Activated CD4-positive, alpha-beta T cell treated with anti-CD3 and anti-CD28 coated beads for 24 hours (primary cell): ENCODE results near the gene CENPN.

ENCODE experiments used
- DNase-seq, 2 donors: peaks; one replicate each; pipeline ENCODE4 v3.0.0-alpha.2; 2020; ENCODE audit warnings: low read depth in 2 of 2

Gene CENPN, protein sequence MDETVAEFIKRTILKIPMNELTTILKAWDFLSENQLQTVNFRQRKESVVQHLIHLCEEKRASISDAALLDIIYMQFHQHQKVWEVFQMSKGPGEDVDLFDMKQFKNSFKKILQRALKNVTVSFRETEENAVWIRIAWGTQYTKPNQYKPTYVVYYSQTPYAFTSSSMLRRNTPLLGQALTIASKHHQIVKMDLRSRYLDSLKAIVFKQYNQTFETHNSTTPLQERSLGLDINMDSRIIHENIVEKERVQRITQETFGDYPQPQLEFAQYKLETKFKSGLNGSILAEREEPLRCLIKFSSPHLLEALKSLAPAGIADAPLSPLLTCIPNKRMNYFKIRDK

DNA sequence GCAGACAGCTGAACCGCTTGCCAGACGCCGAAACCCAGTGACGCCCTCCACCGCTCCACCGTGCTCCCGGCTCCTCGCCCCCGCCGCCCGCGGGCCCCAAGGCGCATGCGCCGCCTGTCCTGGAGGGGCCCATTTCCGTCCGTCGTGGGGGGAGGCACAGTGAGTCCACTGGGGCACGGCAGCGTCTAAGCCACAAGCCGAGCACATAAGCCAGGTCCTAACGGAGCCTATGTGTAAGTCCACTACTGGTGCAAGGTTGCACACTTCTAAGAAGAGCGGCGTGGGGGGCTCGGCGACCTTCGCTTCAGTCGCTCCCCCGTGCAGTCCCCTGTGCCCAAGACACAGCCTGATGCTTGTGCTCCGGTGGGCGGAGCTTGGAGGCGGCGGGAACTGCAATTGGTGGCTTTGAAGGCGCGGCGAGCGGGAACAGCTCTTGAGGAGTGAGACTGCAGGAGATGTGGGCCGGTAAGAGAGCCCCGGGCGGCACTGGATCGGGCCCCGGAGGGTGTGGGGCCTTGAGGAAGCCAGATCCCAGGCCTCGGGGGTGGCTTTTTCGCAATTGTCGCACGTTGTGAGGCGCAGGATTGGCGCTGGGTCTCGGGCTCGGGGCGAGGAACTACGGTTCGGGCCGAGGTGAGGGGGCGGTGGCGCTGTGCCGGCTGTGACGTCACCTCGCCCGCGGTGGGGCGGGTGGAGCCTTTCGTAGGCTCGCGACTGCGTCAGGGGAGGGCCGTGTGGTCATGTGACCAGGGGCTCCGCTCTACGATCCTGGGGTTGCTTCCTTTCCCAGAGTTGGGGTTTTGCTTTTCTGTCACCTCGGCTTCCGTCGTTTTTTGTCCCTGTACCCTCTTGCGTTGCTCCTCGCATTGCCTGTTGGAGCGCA lies at the start of gene CENPN, which contains the start of gene CMC2:
TSS of gene CENPN (plus strand) at position 402 of the 883 bp plus-strand sequence. CDS start 4,726 bp downstream, outside the sequence.
TSS of gene CMC2 (minus strand) at position 73 of the 883 bp plus-strand sequence. CDS start 9,491 bp downstream, outside the sequence.
- peak; percentile 92 to 93 for DNase-seq

DNA sequence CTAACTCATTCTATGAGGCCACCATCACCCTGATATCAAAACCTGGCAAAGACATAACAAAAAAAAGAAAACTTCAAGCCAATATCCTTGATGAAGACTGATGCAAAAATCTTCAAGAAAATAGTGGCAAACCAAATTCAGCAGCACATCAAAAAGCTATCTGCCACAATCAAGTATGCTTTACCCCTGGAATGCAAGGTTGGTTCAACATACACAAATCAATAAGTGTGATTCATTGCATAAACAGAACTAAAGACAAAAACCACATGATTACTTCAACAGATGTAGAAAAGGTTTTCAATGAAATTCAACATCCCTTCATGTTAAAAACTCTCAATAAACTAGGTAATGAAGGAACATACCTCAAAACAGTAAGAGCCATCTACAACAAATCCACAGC lies 48.7 kb upstream of the CENPN start:
- DNase-seq = no peak

DNA sequence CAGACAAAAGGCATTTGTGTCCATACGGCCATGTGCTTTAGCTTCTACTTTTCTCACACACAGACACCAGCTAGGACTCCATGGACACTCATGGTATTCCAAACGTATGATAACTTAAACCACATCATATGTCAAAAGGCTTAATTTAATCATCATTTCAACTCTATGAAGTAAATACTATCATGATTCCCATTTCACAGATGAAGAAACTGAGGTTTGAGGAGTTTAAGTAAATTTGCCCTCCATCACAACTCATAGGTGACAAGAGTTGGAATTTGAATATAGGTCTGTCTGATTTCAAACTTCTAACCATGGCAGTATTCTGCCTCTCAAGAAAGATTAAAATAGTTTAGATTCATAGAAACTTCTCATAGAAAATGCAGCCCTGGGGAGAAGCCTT lies 44.1 kb upstream of the CENPN start:
- DNase-seq = no peak

DNA sequence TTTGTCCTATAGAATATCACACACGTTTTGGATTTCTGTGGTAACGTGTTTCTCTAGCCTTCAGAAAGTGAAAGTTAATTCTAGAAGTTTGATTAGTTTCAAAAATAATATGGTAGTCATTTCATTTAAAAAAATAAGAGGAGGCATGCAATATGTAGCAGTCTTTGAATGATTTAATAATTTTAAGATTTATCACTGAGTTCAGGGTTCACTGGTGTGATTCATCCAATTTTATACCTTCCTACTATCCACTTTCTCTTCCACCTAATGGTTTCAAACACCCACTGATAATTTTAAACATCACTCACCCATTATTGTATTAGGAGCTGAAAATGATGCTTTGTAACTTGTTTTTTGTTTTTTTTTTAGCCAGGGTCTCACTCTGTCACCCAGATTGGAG lies 42.7 kb upstream of the CENPN start:
- no peak for DNase-seq

DNA sequence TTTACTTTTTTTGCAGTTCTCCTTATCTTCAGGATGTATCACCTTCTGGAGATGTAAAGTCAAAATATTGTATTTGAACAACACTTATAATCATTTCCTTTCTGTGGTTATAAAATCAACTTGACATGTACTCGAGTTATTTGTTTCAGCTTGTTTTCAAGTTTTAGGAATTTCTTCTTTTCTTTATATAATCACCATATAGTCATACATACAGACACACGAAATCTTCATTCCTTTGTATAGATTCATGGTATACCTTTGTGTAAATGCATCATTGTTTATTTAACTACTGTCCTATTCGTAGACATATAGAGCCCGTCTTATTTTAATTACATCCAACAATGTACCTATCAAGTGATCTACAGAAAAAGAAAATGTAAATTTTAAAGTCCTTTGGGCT lies 40.4 kb upstream of the CENPN start:
- DNase-seq = no peak

DNA sequence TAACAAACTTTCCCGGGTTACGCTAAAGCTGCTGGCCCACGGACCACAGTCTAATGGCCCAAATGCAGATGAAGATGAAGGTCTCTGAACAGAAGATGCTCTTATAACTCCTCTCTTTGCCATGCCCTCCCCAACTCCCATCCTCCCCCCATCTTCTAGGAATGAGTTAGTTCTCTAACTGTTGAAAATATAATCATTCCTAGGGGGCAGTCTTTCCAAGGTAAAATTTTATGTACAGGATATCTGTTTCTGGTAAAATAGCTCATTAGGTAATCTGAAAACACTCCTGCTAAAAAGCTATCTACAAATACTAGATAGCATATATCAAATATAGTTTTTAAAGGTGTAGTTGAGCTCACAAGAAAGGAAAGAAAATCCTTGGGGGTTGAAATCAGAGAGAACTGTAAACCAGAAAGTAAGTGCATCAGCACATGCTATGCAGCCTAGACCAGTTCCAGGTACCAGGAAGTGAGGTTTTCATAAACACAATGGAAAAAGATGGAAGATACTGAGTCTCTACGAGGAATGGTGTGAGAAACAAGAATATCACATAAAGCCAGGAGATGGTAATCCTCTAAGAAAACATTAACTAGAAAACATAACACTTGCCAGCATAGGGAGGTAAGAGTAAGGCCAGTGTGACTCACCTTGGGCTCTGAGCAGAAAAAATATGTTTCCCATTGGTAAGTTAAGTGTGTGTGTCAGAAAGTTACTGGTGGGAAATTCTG lies 38.5 kb upstream of the CENPN start:
- DNase-seq = no peak

DNA sequence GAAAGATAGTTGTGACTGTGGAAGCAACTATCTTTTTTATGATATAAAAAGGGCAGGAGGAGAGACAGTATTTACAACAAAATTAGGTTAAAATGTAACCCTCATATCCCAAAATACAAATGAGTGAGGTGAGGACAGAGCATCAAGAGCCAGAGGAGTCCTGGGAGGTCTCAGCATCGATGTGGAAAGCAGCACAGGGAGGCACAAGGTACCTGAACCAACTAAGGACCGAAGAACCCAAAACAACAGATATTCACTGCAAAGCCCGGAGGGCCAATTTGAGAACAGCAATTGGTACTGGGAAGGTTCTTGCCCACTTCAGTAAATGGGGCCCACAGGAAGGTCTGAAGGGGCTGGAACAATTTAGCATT lies 37.9 kb upstream of the CENPN start:
- DNase-seq = no peak

DNA sequence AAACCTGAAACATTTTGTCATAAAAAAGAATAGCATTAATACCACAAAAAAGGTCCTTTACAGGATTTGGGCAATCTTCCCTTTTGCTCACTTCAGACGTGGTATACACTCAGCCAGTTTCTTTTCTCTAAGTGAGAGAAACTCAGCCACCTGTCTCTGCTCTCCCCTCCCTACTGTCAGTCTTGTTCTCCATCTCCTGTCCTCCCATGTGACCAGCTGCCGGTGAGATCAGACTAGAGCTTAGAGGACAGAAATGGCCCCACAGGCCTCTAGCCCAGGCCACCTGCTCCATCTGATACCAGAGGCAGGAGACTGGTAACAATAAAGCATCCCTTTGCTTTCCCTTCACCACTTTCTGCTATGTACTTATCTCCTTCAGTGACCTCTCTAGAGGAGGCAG lies 35.2 kb upstream of the CENPN start:
- DNase-seq = no peak

DNA sequence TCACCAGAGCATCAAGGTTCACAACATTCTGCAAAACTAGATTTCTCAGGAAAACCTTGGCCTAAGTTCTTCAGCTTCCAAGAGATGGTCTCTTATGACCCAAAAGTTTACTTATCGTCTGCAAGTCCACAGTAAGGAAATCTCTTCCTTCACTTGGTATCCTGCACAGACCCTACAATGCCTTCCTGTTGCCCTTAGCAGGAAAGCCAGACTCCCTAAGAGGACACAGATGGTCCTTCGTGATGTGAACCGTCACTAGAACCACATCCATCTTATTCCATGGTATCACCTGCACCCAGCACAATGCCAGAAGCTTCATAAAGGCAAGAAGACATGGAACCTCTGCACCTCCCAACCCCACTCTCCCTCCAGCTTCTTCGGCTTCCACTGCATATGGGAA lies 34.4 kb upstream of the CENPN start:
- no peak for DNase-seq

DNA sequence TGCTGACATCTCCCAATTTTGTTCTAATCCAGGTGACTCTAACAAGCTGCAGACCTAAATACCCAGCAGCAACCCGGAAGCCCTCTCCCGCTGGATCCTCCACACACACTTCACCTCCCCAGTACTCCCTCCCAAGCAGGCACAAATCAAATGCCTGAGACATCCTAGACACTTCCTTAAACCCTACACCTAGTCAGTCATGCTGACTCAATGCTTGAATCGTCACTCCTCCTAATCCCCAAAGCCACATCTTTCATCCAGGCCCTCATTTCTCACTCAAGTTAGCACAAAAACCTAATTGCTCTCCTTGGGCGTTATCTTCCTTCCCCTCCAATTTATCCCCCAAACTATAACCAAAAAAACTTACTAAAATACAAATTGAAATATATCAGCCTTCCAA lies 33.0 kb upstream of the CENPN start:
- DNase-seq = no peak

DNA sequence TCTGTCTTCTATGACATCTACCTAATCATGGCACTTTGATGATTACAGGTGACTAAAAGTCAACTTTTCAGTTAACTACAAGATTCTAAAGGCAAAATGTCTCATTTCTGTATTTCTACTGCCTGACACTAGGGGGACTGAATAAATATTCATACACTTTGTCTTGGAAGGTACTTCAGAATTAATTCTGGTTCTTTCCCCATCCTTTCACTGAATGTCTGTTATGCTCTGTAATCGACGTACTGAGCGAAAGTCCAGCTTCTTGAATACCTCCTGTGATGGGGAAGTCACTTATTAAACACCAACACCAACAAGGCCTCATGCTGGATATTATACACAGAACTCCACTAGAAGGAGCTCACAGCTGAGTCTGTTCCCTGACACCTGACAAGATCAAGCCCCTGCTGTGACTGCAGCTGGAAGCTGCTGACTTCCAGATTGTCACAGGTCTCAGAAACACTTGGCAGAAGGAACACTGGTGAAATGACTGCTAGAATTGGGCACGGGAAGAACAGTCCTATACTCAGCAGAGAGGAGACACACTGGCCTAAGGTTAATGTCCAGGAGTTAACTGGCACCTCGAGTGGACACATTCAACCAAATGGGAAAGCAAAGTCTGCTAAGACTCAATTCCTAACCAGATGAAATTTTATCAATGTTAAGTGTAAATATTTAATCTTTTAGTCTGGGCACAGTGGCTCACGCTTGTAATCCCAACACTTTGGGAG lies 32.2 kb upstream of the CENPN start:
- no peak for DNase-seq

DNA sequence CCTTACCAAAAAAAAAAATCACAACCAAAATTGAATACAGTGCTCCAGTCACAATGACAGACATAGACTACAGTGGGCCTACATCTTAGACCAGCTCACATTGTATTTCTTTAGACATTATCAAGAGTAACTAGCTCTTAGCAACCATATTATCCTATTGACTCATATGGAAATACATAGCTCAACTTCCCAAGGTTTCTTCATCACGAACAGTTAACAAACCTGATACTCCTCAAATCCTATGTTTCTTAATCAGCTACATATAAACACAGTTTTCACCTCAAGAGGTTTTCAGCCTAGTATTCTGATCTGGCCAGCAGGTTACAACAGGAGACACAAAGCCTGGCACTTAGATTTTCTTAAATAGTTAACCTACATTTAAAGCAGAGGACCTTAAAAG lies 30.1 kb upstream of the CENPN start:
- no peak for DNase-seq

DNA sequence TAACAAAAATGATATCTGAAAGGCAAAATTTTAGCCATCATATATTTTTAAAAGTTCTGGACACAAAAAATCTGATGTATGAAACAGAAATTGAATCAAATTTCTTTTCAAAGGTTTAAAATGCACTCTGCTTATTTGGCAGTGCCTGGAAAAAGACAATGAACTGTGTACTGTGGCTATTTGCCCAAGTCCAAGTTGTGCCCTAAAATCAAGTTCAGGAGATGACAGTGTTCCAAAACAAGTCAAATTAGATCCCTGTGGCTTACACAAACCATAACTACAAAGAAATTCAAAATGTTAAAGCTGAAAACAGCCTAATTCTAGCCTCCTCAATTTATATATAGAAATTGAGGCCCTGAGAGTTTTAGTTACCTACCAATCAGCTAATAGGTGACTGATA lies 25.9 kb upstream of the CENPN start:
- DNase-seq = no peak

DNA sequence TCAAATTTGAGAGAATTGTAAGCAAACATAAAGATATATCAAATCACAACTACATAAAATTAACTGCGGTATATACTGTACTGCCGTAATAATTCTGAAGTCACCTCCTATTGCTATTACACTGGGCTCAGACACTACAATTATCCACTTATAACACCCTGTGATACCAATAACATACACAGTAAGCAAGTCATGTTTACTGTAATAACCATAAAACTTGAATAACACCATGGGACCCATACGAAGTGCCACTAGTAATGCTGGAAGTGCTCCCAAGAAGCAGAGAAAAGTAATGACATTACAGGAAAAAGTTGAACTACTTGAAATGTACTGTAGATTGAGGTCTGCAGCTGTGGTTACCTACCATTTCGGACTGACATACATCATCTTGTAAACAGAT lies 24.4 kb upstream of the CENPN start:
- no peak for DNase-seq

DNA sequence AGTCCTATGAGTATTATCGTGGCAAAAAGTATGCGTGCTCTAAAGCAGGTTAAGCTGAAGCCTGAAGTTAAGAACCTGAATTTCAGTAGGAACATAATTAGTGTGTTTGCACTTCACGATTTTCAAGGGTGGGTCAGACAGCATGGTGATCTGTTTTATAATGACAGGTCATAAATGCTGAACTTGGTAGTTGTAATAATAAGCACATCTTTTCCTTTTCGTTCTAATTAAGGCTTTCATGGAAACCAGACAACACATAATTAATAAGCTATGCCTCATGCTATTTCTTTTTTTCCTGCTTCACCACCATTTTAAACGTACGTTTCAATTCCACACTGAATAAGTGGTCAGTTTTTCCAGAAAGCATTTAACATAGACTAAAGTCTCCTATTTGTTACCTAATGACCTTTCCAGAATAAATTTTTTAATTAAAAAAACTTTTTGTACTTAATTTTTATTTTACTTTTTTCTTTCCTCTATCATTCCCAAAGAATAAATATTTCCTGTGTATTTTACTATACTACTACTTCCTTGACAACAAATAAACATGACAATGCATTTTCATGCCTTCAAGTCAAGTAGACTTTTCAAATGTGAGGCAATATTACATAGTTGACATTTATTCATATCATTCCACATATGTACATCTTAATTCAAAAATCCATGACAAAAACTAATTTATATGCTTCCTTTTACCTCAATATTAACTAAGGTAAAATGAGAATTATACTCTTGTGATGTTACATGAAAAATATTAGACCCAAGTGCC lies 22.7 kb upstream of the CENPN start:
- DNase-seq = no peak

DNA sequence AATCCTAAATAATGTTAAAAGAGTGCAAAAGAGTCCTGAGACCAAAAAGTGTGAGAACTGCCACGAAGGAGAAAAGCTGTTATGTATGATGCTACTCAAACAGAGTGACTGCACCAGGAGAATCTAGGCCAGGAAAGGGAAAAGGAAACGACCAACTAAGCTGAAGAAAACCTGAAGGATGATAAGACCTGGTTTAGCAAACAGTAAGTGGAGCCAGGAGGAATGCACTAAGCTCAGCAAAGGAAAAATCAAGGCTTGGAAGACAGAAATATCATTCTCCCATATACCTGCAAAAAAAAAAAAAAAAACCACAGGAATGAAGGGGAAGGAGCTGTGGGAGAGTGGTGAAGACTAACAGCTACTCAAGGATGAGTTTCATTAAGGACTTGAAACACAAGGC lies 21.4 kb upstream of the CENPN start:
- DNase-seq = no peak

DNA sequence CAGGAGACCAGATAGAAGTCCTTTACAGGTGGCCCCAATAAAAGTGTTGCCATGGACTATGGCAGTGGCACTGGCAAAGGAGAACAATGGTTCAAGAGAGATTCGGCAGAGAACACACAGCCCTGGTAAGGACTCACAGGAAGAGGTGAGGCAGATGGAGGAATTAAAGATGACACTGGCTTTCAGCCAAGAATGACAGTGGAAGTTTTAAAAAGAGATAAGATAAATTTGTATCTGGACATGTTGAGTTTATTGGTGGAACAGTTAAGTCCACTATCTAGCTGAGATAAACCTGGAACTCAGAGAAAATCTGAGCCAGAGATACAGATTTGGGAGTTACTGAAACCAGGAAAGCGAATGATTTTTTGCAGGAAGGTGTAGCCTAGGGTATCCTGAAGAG lies 20.5 kb upstream of the CENPN start:
- DNase-seq = no peak

DNA sequence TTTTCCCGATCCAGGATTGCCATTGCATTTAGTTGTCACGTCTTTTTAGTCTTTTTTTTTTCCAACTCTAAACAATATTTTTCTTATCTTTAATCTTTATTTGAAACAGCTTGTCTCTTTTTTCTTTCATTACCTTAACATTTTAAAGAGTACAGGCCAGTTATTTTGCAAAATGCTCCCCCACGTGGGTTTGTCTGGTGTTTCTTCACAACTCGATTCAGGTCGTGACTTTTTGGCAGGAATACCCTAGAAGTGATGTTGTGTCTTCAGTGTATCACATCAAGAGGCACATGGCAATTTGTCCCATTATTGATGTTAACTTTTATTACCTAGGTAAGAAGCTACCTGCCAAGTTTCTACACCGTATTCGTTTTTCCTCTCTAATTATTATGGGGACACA lies 18.3 kb upstream of the CENPN start:
- DNase-seq = no peak

DNA sequence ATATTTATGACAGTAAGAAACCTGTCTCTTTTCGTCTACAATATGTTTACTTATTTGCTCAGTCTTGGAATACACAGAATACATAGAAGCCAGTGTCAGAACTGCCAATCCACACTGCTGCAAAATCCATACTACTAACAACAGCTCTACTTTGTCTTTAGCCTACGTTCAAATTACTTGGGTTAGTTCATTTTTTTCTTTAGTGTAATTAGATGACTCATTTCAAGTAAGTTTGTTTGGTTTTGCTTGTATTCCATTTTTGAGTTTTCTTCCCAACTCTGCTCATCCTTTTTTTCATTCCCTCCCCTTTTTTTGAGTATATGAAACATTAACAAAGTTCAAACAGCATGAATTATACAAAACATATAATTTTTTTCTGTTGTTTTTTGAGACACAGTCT lies 17.2 kb upstream of the CENPN start:
- DNase-seq = no peak

DNA sequence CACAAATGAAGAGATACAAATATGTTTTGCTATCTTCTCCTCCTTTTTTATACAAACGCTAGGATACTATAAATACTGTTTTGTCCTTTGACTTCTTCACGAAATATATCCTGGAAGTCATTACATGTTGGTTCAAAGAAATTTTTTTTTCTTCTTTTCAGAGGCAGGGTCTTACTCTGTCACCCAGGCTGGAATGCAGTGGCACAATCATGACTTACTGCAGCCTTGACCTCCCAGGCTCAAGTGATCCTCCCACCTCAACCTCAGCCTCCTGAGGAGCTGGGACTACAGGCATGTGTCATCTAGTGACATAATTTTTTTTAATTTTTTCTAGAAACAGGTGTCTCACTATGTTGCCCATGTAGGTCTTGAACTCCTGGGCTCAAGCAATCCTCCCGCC lies 16.4 kb upstream of the CENPN start:
- DNase-seq = no peak

DNA sequence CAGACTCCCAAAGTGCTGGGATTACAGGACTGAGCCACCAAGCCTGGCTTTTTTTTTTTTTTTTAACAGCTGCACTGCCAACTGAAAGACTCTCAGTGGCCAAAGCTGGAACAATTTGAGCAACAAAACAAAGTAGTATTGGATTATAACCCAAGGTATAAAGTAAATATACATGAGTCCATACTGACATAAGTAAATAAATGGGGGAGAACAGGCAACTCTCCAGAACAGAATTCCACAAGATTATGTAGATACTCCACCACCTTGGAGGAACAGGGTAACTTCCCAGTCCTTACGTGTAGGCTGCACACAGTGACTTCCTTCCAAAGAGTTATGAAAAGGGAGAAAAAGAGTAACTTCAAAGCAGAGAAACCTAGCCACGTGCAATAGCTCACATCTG lies 16.0 kb upstream of the CENPN start:
- no peak for DNase-seq
